ENCODE results near the gene IL3.

The IL3 gene

GRCh38 chr5:132085686-132086085, 25.2 kb downstream of the IL3 start:
- in situ Hi-C loops (cut with MboI; ENCODE audit: low sequenced_read_pairs), result no loop called here

- in situ Hi-C loops (cut with MboI; ENCODE audit: low sequenced_read_pairs), result no loop called here
Measured at GRCh38 chr5:132086277-132086794, 25.9 kb downstream of the IL3 start.

DNA sequence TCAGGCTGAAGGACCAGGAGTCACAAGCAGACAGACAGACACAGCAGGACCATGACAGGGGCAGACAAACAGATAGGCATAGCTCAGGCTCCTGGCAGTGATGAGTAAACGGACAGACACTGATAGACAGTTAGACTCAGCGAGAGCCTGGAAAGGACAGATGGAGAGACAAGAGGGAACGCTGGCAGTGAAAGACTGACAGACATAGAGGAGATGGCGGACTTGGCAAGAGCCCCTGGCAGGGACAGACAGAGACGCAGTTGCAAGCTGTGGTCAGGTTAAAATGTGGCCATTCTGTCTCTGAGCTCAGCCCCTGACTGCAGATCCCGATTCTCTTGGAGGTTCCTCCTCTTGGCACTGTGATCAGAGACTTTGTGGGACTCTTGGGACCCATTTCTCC, 26.7 kb downstream of the IL3 start:
- in situ Hi-C loops (cut with MboI; ENCODE audit: low sequenced_read_pairs), result no loop called here

- in situ Hi-C loops (cut with MboI; ENCODE audit: low sequenced_read_pairs), result no loop called here
Measured at GRCh38 chr5:132087661-132088060, 27.2 kb downstream of the IL3 start.

DNA sequence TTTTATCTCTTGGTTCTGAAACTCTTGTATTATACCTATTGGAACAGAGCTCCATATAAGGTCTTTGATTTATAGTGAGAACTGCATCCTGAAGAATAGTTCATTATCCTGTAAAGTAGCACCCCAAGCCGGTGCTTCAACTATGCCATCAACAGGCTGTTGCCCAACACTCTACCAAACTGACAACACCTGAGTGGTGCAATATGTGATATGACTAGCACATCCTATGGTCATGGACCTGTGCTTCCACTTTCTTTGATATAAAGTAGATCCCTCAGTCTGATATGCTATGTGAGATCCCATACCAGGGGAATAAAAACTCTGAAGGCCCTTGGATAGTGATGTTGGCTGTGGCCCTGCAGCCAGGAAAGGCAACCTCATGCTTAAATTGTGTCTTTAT, 28.9 kb downstream of the IL3 start:
- in situ Hi-C loops (cut with MboI; ENCODE audit: low sequenced_read_pairs), result no loop called here

- in situ Hi-C loops (cut with MboI; ENCODE audit: low sequenced_read_pairs), result no loop called here
Measured at GRCh38 chr5:132090107-132090506, 29.7 kb downstream of the IL3 start.

DNA sequence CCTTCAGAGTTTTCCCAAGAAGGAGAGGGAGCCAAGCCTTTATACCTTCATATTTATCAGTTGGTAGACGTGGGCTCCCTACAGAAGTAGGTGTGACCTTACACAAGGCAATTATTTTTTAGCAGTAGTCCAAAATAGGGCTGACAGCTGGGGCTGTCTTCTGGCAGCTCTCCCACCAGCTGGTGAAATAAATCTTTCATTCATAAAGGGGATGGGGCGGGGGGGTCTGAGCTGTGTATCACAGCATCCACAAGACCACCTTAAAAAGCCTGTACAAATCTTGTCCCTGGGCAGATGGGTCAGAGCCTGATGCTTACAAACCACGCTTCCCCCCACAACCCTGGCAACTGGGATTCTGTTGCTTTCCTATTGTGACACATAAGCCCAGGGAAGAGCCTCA, 32.8 kb downstream of the IL3 start:
- in situ Hi-C loops (cut with MboI; ENCODE audit: low sequenced_read_pairs), result no loop called here

DNA sequence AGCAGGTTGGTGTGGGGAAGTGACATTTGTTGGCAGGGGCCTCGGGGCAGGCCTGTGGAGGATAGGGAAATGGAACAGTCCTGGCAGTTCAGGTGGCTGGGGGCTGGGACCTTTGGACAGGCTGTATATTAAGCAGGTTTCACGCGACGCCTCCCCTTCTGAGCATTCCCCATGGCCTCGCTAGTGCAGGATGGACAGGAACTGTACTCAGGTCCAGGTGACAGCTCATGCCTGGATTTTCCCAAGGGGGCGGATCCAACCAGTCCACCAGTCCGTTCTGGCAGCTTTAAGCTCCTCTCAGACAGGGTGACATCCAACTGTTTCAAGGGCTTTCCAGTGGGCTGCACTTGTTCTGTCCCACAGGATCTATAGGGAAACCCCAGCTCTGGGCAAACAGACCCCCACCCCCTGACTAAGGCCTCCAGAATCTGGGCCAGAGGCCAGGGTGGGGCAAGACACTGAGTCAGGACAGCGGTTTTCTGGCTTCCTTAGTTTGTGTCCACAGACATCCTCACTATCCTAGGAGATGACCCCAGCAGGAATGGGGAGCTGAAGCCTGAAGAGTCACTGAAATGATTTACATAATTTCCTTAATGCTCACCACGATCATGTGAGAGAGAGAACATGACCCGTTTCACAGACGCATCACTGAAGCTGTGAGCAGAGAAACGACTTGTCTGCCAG, 34.1 kb downstream of the IL3 start:
- in situ Hi-C loops (cut with MboI; ENCODE audit: low sequenced_read_pairs), result no loop called here

- in situ Hi-C loops (cut with MboI; ENCODE audit: low sequenced_read_pairs), result no loop called here
Measured at GRCh38 chr5:132095077-132095410, 34.6 kb downstream of the IL3 start.

DNA sequence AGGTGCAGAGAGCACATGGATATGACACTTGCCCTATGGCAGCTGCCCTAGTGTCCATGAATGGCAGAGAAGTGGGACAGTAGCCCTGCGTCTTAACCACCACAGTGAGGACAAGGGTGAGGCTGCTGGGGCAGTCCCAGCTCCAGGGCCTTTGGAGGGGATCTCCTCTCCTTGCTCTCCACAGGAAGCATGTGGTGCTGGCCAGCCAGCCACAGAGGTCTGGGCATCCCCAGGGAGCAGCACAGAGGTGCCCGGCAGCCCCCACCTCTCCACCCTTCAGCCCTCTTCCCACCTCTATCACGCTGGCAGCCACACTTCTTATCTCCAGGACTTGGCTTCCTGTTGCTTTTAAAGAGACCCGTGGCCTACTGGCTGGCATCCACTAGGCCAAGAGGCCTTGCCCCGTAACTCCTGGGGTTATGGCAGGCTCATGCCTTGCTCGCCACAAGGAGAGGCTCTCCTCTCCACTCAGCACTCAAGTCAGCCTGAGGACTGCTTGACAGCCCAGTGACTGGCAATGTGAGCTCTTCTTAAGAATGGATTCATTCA, 35.0 kb downstream of the IL3 start:
- in situ Hi-C loops (cut with MboI; ENCODE audit: low sequenced_read_pairs), result no loop called here

- in situ Hi-C loops (cut with MboI; ENCODE audit: low sequenced_read_pairs), result no loop called here
Measured at GRCh38 chr5:132096904-132097303, 36.4 kb downstream of the IL3 start.

DNA sequence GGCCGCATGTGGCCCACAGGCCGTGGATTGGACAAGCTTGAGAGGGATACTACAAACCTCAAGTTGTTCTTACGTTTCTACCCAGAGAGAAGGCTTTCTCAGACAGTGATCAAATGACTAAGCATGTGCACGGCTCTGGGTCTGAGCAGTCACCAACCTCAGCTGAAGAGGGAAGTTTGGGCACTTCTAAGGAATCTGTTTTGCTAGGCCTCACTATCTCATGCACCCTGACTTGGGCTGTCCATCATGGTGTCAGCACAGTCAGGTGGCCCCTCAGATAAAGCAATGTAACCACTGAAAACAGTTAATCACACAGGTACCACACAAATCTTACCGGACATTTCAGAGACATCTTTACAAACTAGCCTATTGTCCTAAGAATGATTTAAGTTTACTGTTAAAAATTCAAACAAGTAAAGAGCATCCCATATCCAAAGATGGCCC, 37.7 kb downstream of the IL3 start:
- in situ Hi-C loops (cut with MboI; ENCODE audit: low sequenced_read_pairs), result no loop called here

GRCh38 chr5:132098621-132099020, 38.2 kb downstream of the IL3 start:
- in situ Hi-C loops (cut with MboI; ENCODE audit: low sequenced_read_pairs), result no loop called here

- in situ Hi-C loops (cut with MboI; ENCODE audit: low sequenced_read_pairs), result no loop called here
Measured at GRCh38 chr5:132099076-132099748, 38.8 kb downstream of the IL3 start.

DNA sequence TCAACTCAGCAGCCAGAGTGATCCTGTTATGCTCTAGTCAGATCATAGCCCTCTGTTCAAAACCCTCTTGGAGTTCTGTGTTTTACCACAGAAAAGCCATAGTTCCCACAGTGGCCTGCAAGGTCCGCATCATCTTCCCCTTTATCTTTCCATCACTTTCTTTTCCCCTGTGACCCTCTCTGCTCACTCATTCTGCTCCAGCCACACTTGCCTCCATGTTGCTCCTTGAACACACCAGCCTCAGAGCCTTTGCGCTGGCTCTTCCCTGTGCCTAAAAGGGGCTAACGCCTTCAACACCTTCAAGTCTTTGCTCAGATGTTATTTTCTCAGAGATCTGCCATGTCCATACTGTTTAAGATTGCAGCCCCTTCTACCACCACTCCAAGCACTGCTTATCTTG, 39.5 kb downstream of the IL3 start:
- in situ Hi-C loops (cut with MboI; ENCODE audit: low sequenced_read_pairs), result no loop called here

DNA sequence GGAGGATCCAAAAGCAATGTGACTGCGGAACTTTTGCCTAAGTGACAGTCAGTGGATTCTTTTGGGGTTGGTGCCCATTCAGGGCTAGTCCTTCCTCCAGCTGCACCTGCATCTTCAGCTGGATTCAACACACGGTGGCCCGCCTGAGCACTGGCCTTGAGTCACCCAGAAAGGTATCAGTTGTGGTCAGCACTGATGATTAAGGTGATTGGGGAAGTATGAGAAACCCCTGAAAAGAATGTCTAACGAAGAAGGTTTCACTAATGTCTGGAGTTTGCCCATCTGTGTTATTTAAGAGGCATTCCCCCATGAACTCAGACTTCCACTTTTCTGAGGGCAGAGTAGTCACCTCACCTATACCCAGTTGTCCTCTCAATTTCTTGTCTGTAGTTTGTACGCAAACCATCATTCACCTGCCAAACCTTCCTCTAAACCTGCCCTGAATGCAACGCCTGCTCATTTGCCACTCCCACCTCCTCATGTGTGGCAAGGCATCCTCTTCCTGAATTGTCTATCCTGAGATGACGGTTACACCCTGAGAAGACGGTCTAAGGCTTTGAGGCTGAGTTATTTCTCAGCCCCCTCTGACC, 40.3 kb downstream of the IL3 start:
- in situ Hi-C loops (cut with MboI; ENCODE audit: low sequenced_read_pairs), result no loop called here

DNA sequence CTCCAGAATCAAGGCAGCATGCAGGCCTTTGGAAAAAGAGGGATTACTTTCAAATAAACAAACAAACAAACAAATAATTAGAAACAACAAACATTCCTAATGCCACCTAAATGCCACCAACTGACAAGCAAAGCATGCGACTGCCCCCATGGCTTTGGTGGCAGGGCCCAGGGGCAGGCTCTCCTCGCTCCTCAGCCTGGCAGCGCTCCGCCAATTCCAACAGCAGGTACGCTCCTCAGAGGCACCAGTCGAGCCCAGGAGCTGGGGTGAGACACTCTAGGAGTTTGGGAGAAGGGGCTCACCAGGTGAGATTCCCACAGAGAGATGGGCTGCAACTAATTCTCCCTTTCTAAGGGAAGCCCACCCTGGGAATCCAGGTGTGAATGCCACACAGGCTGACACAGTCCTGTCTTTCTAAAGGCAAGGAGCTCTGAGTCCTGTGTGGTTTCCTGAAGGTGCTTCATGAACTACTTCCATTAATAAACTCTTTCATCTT, 41.0 kb downstream of the IL3 start:
- in situ Hi-C loops (cut with MboI; ENCODE audit: low sequenced_read_pairs), result no loop called here

- in situ Hi-C loops (cut with MboI; ENCODE audit: low sequenced_read_pairs), result no loop called here
Measured at GRCh38 chr5:132102101-132102701, 41.7 kb downstream of the IL3 start.

DNA sequence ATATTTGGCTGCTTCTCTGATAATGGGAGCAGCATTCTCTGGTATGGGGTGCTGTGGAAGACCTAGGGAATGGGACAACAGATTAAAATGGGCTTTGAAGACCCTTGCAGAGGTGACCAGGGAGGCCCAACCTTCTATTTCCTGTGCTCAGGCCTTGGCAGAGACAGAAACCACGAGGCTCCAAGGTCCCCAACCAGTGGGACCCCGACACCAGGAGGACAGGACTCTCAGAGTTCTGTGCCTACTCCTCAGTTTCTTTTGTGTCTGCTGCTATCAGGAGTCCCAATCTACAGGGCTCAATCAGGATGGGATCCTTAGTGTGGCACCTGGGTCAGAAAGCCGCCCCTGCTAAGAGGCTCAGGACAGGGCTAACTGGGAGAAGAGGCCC, 42.5 kb downstream of the IL3 start:
- in situ Hi-C loops (cut with MboI; ENCODE audit: low sequenced_read_pairs), result no loop called here

DNA sequence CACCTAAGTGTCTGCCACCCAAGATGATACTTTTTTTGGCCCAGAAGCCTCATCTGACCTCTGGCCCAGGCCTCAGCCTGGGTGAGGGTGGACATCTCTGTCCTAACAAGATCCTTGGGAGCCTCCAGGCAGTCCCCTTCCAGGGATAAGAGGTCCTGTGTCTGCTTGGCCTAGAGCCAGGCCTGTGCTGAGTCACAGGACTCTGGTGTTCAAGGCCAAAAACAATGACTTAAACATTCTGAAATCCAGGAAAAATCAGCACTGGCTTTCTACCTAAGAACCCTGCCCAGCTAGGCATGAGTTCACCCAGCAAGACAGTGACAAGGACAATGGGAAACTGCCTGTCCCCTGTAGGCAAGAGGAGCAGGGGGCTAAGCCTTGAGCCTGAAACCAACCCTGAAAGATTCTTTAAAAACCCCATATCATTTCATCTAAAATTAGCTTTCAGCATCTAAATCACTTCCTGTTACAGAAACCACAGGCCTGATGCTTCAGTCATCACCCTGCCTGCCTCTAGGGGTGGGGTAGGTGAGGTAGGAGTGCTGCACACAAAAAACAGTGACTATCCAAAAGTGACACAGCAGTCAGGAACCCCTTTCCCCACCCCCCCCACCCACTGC, 43.0 kb downstream of the IL3 start:
- in situ Hi-C loops (cut with MboI; ENCODE audit: low sequenced_read_pairs), result no loop called here

DNA sequence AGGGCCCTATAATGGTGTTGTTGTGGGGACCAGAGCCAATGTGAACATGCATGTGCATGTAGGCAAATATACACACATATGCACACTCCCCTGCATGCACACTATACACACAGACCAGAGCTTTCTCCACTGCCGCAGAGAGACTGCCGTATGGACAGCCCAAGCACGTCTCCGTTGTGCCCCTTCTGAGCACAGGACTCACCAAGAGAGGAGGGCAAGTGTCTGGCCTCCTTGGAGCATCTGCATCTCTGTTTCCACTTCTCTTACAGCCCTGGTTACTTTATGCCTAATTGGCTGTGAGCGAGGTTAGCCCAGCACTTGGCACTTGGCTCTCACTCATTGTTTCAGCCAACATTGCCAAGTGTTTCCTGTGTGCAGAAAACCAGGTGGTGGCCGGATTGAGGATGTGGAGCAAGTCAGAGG, 43.5 kb downstream of the IL3 start:
- in situ Hi-C loops (cut with MboI; ENCODE audit: low sequenced_read_pairs), result no loop called here
